Measurements from ENCODE around the gene GRIK5. TPM values are rescaled to one million over a fixed set of nuclear protein-coding genes. Genes with fewer than 3 reads are reported as not detected.

The GRIK5 gene
- total and polyA plus RNA-seq, 2 of the 8 experiments (the other 6 are each of a cell fraction or from before 2014, with no cell fraction given), result 17.8 to 42.9 TPM

- TF ChIP-seq, protein P1, sequence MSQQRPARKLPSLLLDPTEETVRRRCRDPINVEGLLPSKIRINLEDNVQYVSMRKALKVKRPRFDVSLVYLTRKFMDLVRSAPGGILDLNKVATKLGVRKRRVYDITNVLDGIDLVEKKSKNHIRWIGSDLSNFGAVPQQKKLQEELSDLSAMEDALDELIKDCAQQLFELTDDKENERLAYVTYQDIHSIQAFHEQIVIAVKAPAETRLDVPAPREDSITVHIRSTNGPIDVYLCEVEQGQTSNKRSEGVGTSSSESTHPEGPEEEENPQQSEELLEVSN (IDR thresholded peaks at IDR 0.05), result no peak
- TF ChIP-seq POLR2A (IDR thresholded peaks at IDR 0.05; ENCODE audit: control extremely low read depth in 1 of 2, low read depth in 2 of 2, low read length in 2 of 2), result no peak; a peak in 1 of 3 replicates
- no peak for TF ChIP-seq SIX5 (IDR thresholded peaks at IDR 0.05; ENCODE audit: low read depth, low read length)
- TF ChIP-seq SP2 (IDR thresholded peaks at IDR 0.05; ENCODE audit: low read length), result no peak
- TF ChIP-seq YY1 (IDR thresholded peaks at IDR 0.05; ENCODE audit: low read depth, low read length), result no peak
- TF ChIP-seq GABPA (IDR thresholded peaks at IDR 0.05; ENCODE audit: borderline replicate concordance, insufficient read depth, low read length), result peak; percentile 58; the same call in 1 of the 2 replicates
- TF ChIP-seq BRCA1 (IDR thresholded peaks at IDR 0.05; ENCODE audit: low read depth, low read length), result no peak
- TF ChIP-seq CEBPB (IDR thresholded peaks at IDR 0.05; ENCODE audit: low read depth, low read length), result no peak
- TF ChIP-seq HDAC6 (IDR thresholded peaks at IDR 0.05; ENCODE audit: low read depth, low read length), result no peak
- TF ChIP-seq ATF2 (IDR thresholded peaks at IDR 0.05; ENCODE audit: low read length), result no peak
- TF ChIP-seq EGR1 (IDR thresholded peaks at IDR 0.05; ENCODE audit: borderline replicate concordance, low read depth, low read length), result no peak
- TF ChIP-seq SAP30 (IDR thresholded peaks at IDR 0.05; ENCODE audit: insufficient read depth, insufficient replicate concordance, low read length), result no peak
- TF ChIP-seq TEAD4 (IDR thresholded peaks at IDR 0.05; ENCODE audit: low read depth, low read length), result no peak
- no peak for TF ChIP-seq SIN3A (conservative IDR thresholded peaks at IDR 0.05 in 1 of 2, IDR thresholded peaks at IDR 0.05 in 1 of 2; ENCODE audit: low read depth in 1 of 2, low read length in 2 of 2)
- 0 out of 4 replicates have a peak, but pooled peaks of 1 of the 2 experiments have one; percentile 19 for TF ChIP-seq HDAC2 (IDR thresholded peaks at IDR 0.05; ENCODE audit: borderline replicate concordance in 1 of 2, low read depth in 2 of 2, low read length in 2 of 2)
- no peak for TF ChIP-seq CBX5 (IDR thresholded peaks at IDR 0.05; ENCODE audit: low read depth, low read length)
- TF ChIP-seq KDM4A (IDR thresholded peaks at IDR 0.05; ENCODE audit: low read depth, low read length, severe bottlenecking), result peak; percentile 63
- TF ChIP-seq JUND (IDR thresholded peaks at IDR 0.05; ENCODE audit: low read length), result no peak
- no peak for TF ChIP-seq CBX8 (IDR thresholded peaks at IDR 0.05; ENCODE audit: borderline replicate concordance, low read depth, low read length)
- TF ChIP-seq POLR2AphosphoS5 (IDR thresholded peaks at IDR 0.05; ENCODE audit: low read depth, low read length), result peak; percentile 38; the same call in 1 of the 2 replicates
- TF ChIP-seq CTBP2 (IDR thresholded peaks at IDR 0.05; ENCODE audit: borderline replicate concordance, insufficient read depth, insufficient read length, low read length), result no peak
- TF ChIP-seq BCL11A (IDR thresholded peaks at IDR 0.05; ENCODE audit: low read depth in 2 of 2, low read length in 2 of 2), result no peak
Observed at GRCh38 chr19:41998246-41999020, 71.6 kb downstream of the GRIK5 start (continued).
